ENCODE measurements around the gene COLQ. TPM values are rescaled to one million over a fixed set of nuclear protein-coding genes. Genes with fewer than 3 reads are reported as not detected.

COLQ gene
- total RNA-seq, 1 experiment from 2014 or later = 0.44 TPM

GRCh38 chr3:15479400-15480224, 41.9 kb downstream of the COLQ start:
- intact Hi-C loops (cut with micrococcal nuclease) = no loop called here
- CTCF ChIA-PET = interaction anchor here (0.6 kb wide), 1 partner anchor 49 kb away, joined by 3 read pairs; no protein-coding TSS in a partner anchor
- TF ChIP-seq CTCF (IDR thresholded peaks at IDR 0.05; ENCODE audit: unreplicated experiment) = no peak
- Mint-ChIP-seq H3K36me3 (ENCODE audit: insufficient read depth, unreplicated experiment) (no peaks in the 10 kb centered on the region), H3K4me1 (ENCODE audit: insufficient read depth, unreplicated experiment) (no peaks in the 10 kb centered on the region), H3K4me3 (ENCODE audit: unreplicated experiment) (no peak overlapping the region), H3K27ac (ENCODE audit: low read depth, unreplicated experiment) (no peak overlapping the region), H3K27me3 (ENCODE audit: insufficient read depth, unreplicated experiment) (peaks cover 36% of the 10 kb centered on the region), H3K9me3 (ENCODE audit: unreplicated experiment) (no peaks in the 10 kb centered on the region)
- BruUV-seq (replicated peaks) = no TSS peak
- POLR2A ChIA-PET = interaction anchor here (0.7 kb wide), 1 partner anchor 55 kb away, joined by 3 read pairs; no protein-coding TSS in a partner anchor
- DNase-seq (ENCODE audit: unreplicated experiment) = no peak

- H3K27me3 Mint-ChIP-seq (ENCODE audit: insufficient read depth, unreplicated experiment) = peaks cover 26% of the 10 kb centered on the region
- no peak overlapping the region for H3K4me3 Mint-ChIP-seq (ENCODE audit: unreplicated experiment)
- ChIA-PET POLR2A (interaction anchor here (0.7 kb wide), 1 partner anchor 54 kb away, joined by 3 read pairs; no protein-coding TSS in a partner anchor), CTCF (interaction anchor here (1.4 kb wide), 1 partner anchor 74 kb away, joined by 3 read pairs; no protein-coding TSS in a partner anchor)
- no TSS peak for BruUV-seq (replicated peaks)
- H3K4me1 Mint-ChIP-seq (ENCODE audit: insufficient read depth, unreplicated experiment) = no peaks in the 10 kb centered on the region
- H3K36me3 Mint-ChIP-seq (ENCODE audit: insufficient read depth, unreplicated experiment) = no peaks in the 10 kb centered on the region
- intact Hi-C loops (cut with micrococcal nuclease) = no loop called here
- no peaks in the 10 kb centered on the region for H3K9me3 Mint-ChIP-seq (ENCODE audit: unreplicated experiment)
- TF ChIP-seq CTCF (IDR thresholded peaks at IDR 0.05; ENCODE audit: unreplicated experiment) = no peak
- DNase-seq (ENCODE audit: unreplicated experiment) = no peak
- H3K27ac Mint-ChIP-seq (ENCODE audit: low read depth, unreplicated experiment) = no peak overlapping the region
Observed at GRCh38 chr3:15478640-15478979, 42.9 kb downstream of the COLQ start.

GRCh38 chr3:15477951-15478639, 43.4 kb downstream of the COLQ start:
- POLR2A ChIA-PET = no interaction called here
- DNase-seq (ENCODE audit: unreplicated experiment) = no peak
- Mint-ChIP-seq H3K27ac (ENCODE audit: low read depth, unreplicated experiment) (no peak overlapping the region), H3K4me1 (ENCODE audit: insufficient read depth, unreplicated experiment) (no peaks in the 10 kb centered on the region), H3K36me3 (ENCODE audit: insufficient read depth, unreplicated experiment) (no peaks in the 10 kb centered on the region), H3K27me3 (ENCODE audit: insufficient read depth, unreplicated experiment) (peaks cover 21% of the 10 kb centered on the region), H3K4me3 (ENCODE audit: unreplicated experiment) (no peak overlapping the region), H3K9me3 (ENCODE audit: unreplicated experiment) (no peaks in the 10 kb centered on the region)
- CTCF ChIA-PET = interaction anchor here (1.4 kb wide), 1 partner anchor 73 kb away, joined by 3 read pairs; no protein-coding TSS in a partner anchor
- TF ChIP-seq CTCF (IDR thresholded peaks at IDR 0.05; ENCODE audit: unreplicated experiment) = no peak
- BruUV-seq (replicated peaks) = no TSS peak
- intact Hi-C loops (cut with micrococcal nuclease) = no loop called here

- H3K9me3 Mint-ChIP-seq (ENCODE audit: unreplicated experiment) = no peaks in the 10 kb centered on the region
- H3K27ac Mint-ChIP-seq (ENCODE audit: low read depth, unreplicated experiment) = no peak overlapping the region
- TF ChIP-seq CTCF (IDR thresholded peaks at IDR 0.05; ENCODE audit: unreplicated experiment) = no peak
- no peaks in the 10 kb centered on the region for H3K4me1 Mint-ChIP-seq (ENCODE audit: insufficient read depth, unreplicated experiment)
- intact Hi-C loops (cut with micrococcal nuclease) = no loop called here
- BruUV-seq (replicated peaks) = no TSS peak
- H3K27me3 Mint-ChIP-seq (ENCODE audit: insufficient read depth, unreplicated experiment) = peaks cover 21% of the 10 kb centered on the region
- DNase-seq (ENCODE audit: unreplicated experiment) = no peak
- no peaks in the 10 kb centered on the region for H3K36me3 Mint-ChIP-seq (ENCODE audit: insufficient read depth, unreplicated experiment)
- no peak overlapping the region for H3K4me3 Mint-ChIP-seq (ENCODE audit: unreplicated experiment)
- ChIA-PET CTCF (no interaction called here), POLR2A (no interaction called here)
Observed at GRCh38 chr3:15476378-15476777, 45.1 kb downstream of the COLQ start.
